ENCODE measurements around the gene GH2.
"Not testable (repeated sequence)": the region's sequence is repeated elsewhere in the genome, so short reads cannot be mapped to it uniquely, and the experiment has no call there.

Gene GH2

GRCh38 chr17:63881935-63882601, at the start of gene GH2:
Gene GH2 (minus strand): TSS chr17:63881944. CDS start chr17:63881801, 143 bp downstream.
- no peak for DNase-seq

- DNase-seq, result no peak
Observed at GRCh38 chr17:63930951-63931575, 49.3 kb upstream of the GH2 start.

- DNase-seq, result no peak
Observed at GRCh38 chr17:63929860-63930766, 48.4 kb upstream of the GH2 start.

- DNase-seq, result no peak
Observed at GRCh38 chr17:63928966-63929695, 47.4 kb upstream of the GH2 start.

GRCh38 chr17:63928172-63928666, 46.5 kb upstream of the GH2 start:
- DNase-seq, result no peak

GRCh38 chr17:63927464-63928171, 45.9 kb upstream of the GH2 start:
- DNase-seq, result no peak

GRCh38 chr17:63926164-63926563, 44.4 kb upstream of the GH2 start:
- no peak for DNase-seq

- DNase-seq, result no peak
Observed at GRCh38 chr17:63925615-63926014, 43.9 kb upstream of the GH2 start.

GRCh38 chr17:63922402-63922801, 40.7 kb upstream of the GH2 start:
- not testable (repeated sequence) for DNase-seq

GRCh38 chr17:63920779-63921178, 39.0 kb upstream of the GH2 start:
- not testable (repeated sequence) for DNase-seq

- not testable (repeated sequence) for DNase-seq
Observed at GRCh38 chr17:63920050-63920449, 38.3 kb upstream of the GH2 start.

- DNase-seq, result no peak
Observed at GRCh38 chr17:63919311-63919723, 37.6 kb upstream of the GH2 start.

- not testable (repeated sequence) for DNase-seq
Observed at GRCh38 chr17:63918789-63919305, 37.1 kb upstream of the GH2 start, which contains the start of gene GH1. Gene GH1 (minus strand): TSS chr17:63918839. CDS start chr17:63918776, 63 bp downstream.

GRCh38 chr17:63918305-63918704, 36.6 kb upstream of the GH2 start:
- no peak for DNase-seq

- no peak for DNase-seq
Observed at GRCh38 chr17:63917646-63918045, 35.9 kb upstream of the GH2 start.

GRCh38 chr17:63917206-63917605, 35.5 kb upstream of the GH2 start:
- not testable (repeated sequence) for DNase-seq

- DNase-seq, result no peak
Observed at GRCh38 chr17:63916566-63917185, 34.9 kb upstream of the GH2 start.

GRCh38 chr17:63915753-63916152, 34.0 kb upstream of the GH2 start:
- DNase-seq, result not testable (repeated sequence)

- DNase-seq, result no peak
Observed at GRCh38 chr17:63914471-63914870, 32.7 kb upstream of the GH2 start.

- DNase-seq, result no peak
Observed at GRCh38 chr17:63911657-63912100, 29.9 kb upstream of the GH2 start.

- DNase-seq, result no peak
Observed at GRCh38 chr17:63911041-63911635, 29.4 kb upstream of the GH2 start, which contains the start of gene CSHL1. Gene CSHL1 (minus strand): TSS chr17:63911258. CDS start chr17:63911196, 62 bp downstream.
